ENCODE results near the gene FBXW9. TPM values are rescaled to one million over a fixed set of nuclear protein-coding genes. Genes with fewer than 3 reads are reported as not detected.

Gene FBXW9
- total and polyA plus RNA-seq, 2 of the 8 experiments (the other 6 are each of a cell fraction or from before 2014, with no cell fraction given), result 10.8 to 30.1 TPM

GRCh38 chr19:12720851-12721655, 24.6 kb upstream of the FBXW9 start:
- Histone ChIP-seq H4K91ac (replicated peaks; ENCODE audit: insufficient read length, low read length) (no peak overlapping the region), H3K4me1 (replicated peaks in 1 of 4; ENCODE audit: control insufficient read depth in 3 of 4, insufficient read depth in 4 of 4, low read length in 3 of 4) (peaks cover 0 to 6% (median 2%) of the 10 kb centered on the region in 4 experiments; a peak in 4 of 7 replicates), H3K23ac (ENCODE audit: insufficient read length) (no peak overlapping the region), H2BK15ac (ENCODE audit: low read length) (no peak overlapping the region), H3K27ac (ENCODE audit: low read depth, low read length) (peak overlapping the region; percentile 49; the same call in 1 of the 2 replicates), H3K4me3 (ENCODE audit: extremely low read depth in 1 of 4, insufficient read depth in 2 of 4, low read depth in 3 of 4, low read length in 4 of 4) (peak overlapping the region; percentile 80 to 93 (median 82)), H2AFZ (ENCODE audit: low read length) (no peak overlapping the region), H2BK20ac (ENCODE audit: low read length) (no peak overlapping the region), H3K4ac (replicated peaks; ENCODE audit: insufficient read length, low read depth, low read length) (no peak overlapping the region), H3K27me3 (replicated peaks in 1 of 4; ENCODE audit: control insufficient read depth in 3 of 4, extremely low read depth in 1 of 4, insufficient read depth in 3 of 4, low read length in 3 of 4) (no peaks in the 10 kb centered on the region), H3K14ac (ENCODE audit: insufficient read length) (no peak overlapping the region), H3K36me3 (ENCODE audit: control insufficient read depth in 2 of 4, insufficient read depth in 4 of 4, low read length in 3 of 4) (peaks cover 7 to 17% (median 8%) of the 10 kb centered on the region in 4 experiments; a peak in 6 of 8 replicates), H3K56ac (replicated peaks; ENCODE audit: insufficient read length, low read depth, low read length) (no peak overlapping the region), H4K20me1 (replicated peaks in 1 of 2; ENCODE audit: control insufficient read depth in 1 of 2, insufficient read depth in 2 of 2, low read length in 2 of 2) (peaks cover 7 to 10% of the 10 kb centered on the region in 2 experiments), H3K79me1 (ENCODE audit: low read depth, low read length) (peaks cover 12% of the 10 kb centered on the region; the same call in 1 of the 2 replicates), H2AK5ac (ENCODE audit: low read depth, low read length) (0 out of 2 replicates have a peak overlapping the region, but pooled peaks have one; percentile 49), H2BK120ac (replicated peaks; ENCODE audit: low read depth, low read length) (no peak overlapping the region), H3K79me2 (ENCODE audit: control insufficient read depth in 1 of 2, insufficient read depth in 2 of 2, low read length in 2 of 2) (peaks cover 27 to 66% of the 10 kb centered on the region in 2 experiments), H3K23me2 (ENCODE audit: low read depth, low read length) (peaks cover 10% of the 10 kb centered on the region), H3K4me2 (ENCODE audit: insufficient read depth in 1 of 2, low read depth in 2 of 2, low read length in 2 of 2) (peak overlapping the region; percentile 92 to 98), H4K8ac (ENCODE audit: extremely low read depth, insufficient read depth, low read length) (no peak overlapping the region), H3K18ac (ENCODE audit: extremely low read depth, low read length) (no peak overlapping the region; the same call in 1 of the 2 replicates), H3K9ac (replicated peaks in 1 of 4; ENCODE audit: extremely low read depth in 1 of 4, low read depth in 3 of 4, low read length in 3 of 4) (peak overlapping the region; percentile 74 to 90 (median 82)), H4K5ac (ENCODE audit: insufficient read length, low read depth, low read length) (no peak overlapping the region), H3K9me3 (ENCODE audit: insufficient read depth in 2 of 2, low read depth in 1 of 2, low read length in 1 of 2) (no peaks in the 10 kb centered on the region), H2BK5ac (ENCODE audit: low read depth, low read length) (0 out of 2 replicates have a peak overlapping the region, but pooled peaks have one; percentile 66), H2BK12ac (ENCODE audit: low read depth, low read length) (no peak overlapping the region)
- peak in 1 of 2 experiments; percentile 43; a peak in 1 of 3 replicates for TF ChIP-seq POLR2A (IDR thresholded peaks at IDR 0.05; ENCODE audit: control extremely low read depth in 1 of 2, low read depth in 2 of 2, low read length in 2 of 2)
- no peak for TF ChIP-seq HDAC2 (IDR thresholded peaks at IDR 0.05; ENCODE audit: borderline replicate concordance in 1 of 2, low read depth in 2 of 2, low read length in 2 of 2)
- ChIA-PET POLR2A (ENCODE audit: partially characterized antibody) (interaction anchor here (0.7 to 12.9 kb wide), 21 partner anchors 7 to 232 kb away, joined by 3 to 258 read pairs (median 8); partner anchors contain the start of genes BEST2, DHPS, FBXW9 and GET3), CTCF (ENCODE audit: partially characterized antibody) (interaction anchor here (0.9 to 2.7 kb wide), 9 partner anchors 13 to 76 kb away, joined by 3 to 12 read pairs (median 5); no protein-coding TSS in a partner anchor)
- WGBS, 2 experiments (ENCODE audit: extremely low coverage in 1 of 2, insufficient coverage in 1 of 2, insufficient read length in 1 of 2, insufficient replicate concordance in 2 of 2, low coverage in 1 of 2, low lambda C conversion rate in 2 of 2, missing lambda C conversion rate in 1 of 2), result 21% methylated on average over 37 of the region's 59 CpGs; no CpG with 5 or more reads in 1 of the 2 experiments
- FAIRE-seq (no peak), DNase-seq (ENCODE audit: low read depth in 1 of 2, low spot score in 2 of 2) (peak in 1 of 2 experiments; percentile 56)

All from H1 (cell line).